K562 (cell line): ENCODE data around the gene CCM2. TPM values are rescaled to one million over a fixed set of nuclear protein-coding genes. Genes with fewer than 3 reads are reported as not detected.

Source experiments
- CAMTA2 ChIP-seq: fragments of 250-450 bp; sonication (Bioruptor Pico); conservative IDR thresholded peaks from 2 replicates; pipeline ENCODE4 v1.5.1; 2022
- CBFA2T3 ChIP-seq: fragments of 450-650 bp; IDR thresholded peaks from 2 replicates; pipeline ENCODE4 v1.6.1; 2017
- CTBP1 ChIP-seq: fragments of 450-650 bp; IDR thresholded peaks from 2 replicates; pipeline ENCODE4 v1.6.1; 2016; ENCODE audit warnings: borderline replicate concordance
- DPF2 ChIP-seq: fragments of 450-650 bp; IDR thresholded peaks from 2 replicates; pipeline ENCODE4 v1.6.1; 2016
- EP400 ChIP-seq: fragments of 450-650 bp; IDR thresholded peaks from 2 replicates; pipeline ENCODE4 v1.6.1; 2017; ENCODE audit warnings: antibody characterized with exemption, mild to moderate bottlenecking, moderate library complexity
- ETV5 ChIP-seq: sonication (generic); formaldehyde crosslinking; IDR thresholded peaks from 2 replicates; pipeline ENCODE4 v1.4.0; 2020; ENCODE audit warnings: low read depth, mild to moderate bottlenecking, missing genetic modification reagents
- LARP7 ChIP-seq: fragments of 450-650 bp; IDR thresholded peaks from 2 replicates; pipeline ENCODE4 v1.6.1; 2016
- NCOR1 ChIP-seq: fragments of 450-650 bp; IDR thresholded peaks from 2 replicates; pipeline ENCODE4 v1.6.1; 2016; ENCODE audit warnings: mild to moderate bottlenecking, moderate library complexity
- NR2C1 ChIP-seq, 2 experiments: fragments of 450-650 bp; IDR thresholded peaks; 2 replicates each; pipeline ENCODE4 v1.6.1; 2017; ENCODE audit warnings: mild to moderate bottlenecking in 2 of 2, antibody characterized with exemption in 1 of 2, inconsistent platforms in 1 of 2, missing compliant biosample characterization in 1 of 2, missing genetic modification characterization in 1 of 2
- PCBP2 ChIP-seq: fragments of 200-400 bp; formaldehyde crosslinking; IDR thresholded peaks from 2 replicates; pipeline ENCODE4 v1.6.1; 2018; ENCODE audit warnings: low read length, low read depth, mild to moderate bottlenecking, moderate library complexity; ENCODE audit not compliant: poor library complexity, severe bottlenecking
- RREB1 ChIP-seq: fragments of 250-450 bp; sonication (Bioruptor Pico); IDR thresholded peaks from 2 replicates; pipeline ENCODE4 v1.4.0; 2020
- SMARCB1 ChIP-seq: IDR thresholded peaks from 2 replicates; pipeline ENCODE4 v1.6.1; 2011; ENCODE audit warnings: improper control_type of control experiment, low read depth; ENCODE audit not compliant: insufficient read length
- TCF3 ChIP-seq: sonication (generic); formaldehyde crosslinking; IDR thresholded peaks from 2 replicates; pipeline ENCODE4 v1.4.0; 2020; ENCODE audit warnings: mild to moderate bottlenecking, missing genetic modification reagents
- TEAD2 ChIP-seq: fragments of 450-650 bp; IDR thresholded peaks from 2 replicates; pipeline ENCODE4 v1.6.1; 2016; ENCODE audit warnings: missing genetic modification characterization, control low read depth, missing compliant biosample characterization
- XRCC4 ChIP-seq: IDR thresholded peaks from one replicate; pipeline ENCODE4 v1.6.1; 2011; ENCODE audit not compliant: insufficient read depth, insufficient read length; ENCODE audit errors: extremely low read depth
- YY1 ChIP-seq, 3 experiments: IDR thresholded peaks; 2 replicates each; pipeline ENCODE4 v1.6.1; 2011; ENCODE audit warnings: low read length in 2 of 3, mild to moderate bottlenecking in 2 of 3, moderate library complexity in 2 of 3, borderline replicate concordance in 1 of 3, control low read depth in 1 of 3, low read depth in 1 of 3; ENCODE audit not compliant: insufficient read depth in 3 of 3, insufficient replicate concordance in 2 of 3, control insufficient read depth in 1 of 3, insufficient read length in 1 of 3; ENCODE audit errors: extremely low read depth in 1 of 3
- ZNF133 ChIP-seq: fragments of 250-450 bp; sonication (Bioruptor Pico); IDR thresholded peaks from 2 replicates; pipeline ENCODE4 v1.4.0; 2020; ENCODE audit warnings: mild to moderate bottlenecking
- ZNF3 ChIP-seq: fragments of 250-450 bp; sonication (Bioruptor Pico); IDR thresholded peaks from 2 replicates; pipeline ENCODE4 v1.5.0; 2021; ENCODE audit warnings: mild to moderate bottlenecking, moderate library complexity
- polyA plus RNA-seq, 8 experiments: library from polyadenylated mRNA; depleted of rRNA in 4 of 8; stranded (reverse) in 5 of 8; unstranded in 3 of 8; fragments of >200 nt; fragmentation: Nextera tagmentation in 2 of 8; fragmentation: Illumina TruSeq in 1 of 8; extraction: Ambion mirVana in 2 of 8; extraction: Trizol in 1 of 8; gene quantifications; 2 replicates each; pipeline versions ENCODE4 v1.2.1 to v1.2.3, GENCODE V29; 2011 to 2014; ENCODE audit warnings: inconsistent platforms in 1 of 8, missing spikeins in 1 of 8
- total RNA-seq, 7 experiments: library from RNA; depleted of rRNA in 6 of 7; stranded (reverse); fragments of >200 nt in 6 of 7; fragmentation: Illumina TruSeq in 2 of 7; extraction: Trizol in 2 of 7; gene quantifications; 2 replicates each; pipeline versions ENCODE4 v1.2.1 to v1.2.3, GENCODE V29; 2011 to 2021; ENCODE audit warnings: low replicate concordance in 1 of 7
- TF ChIP-seq, protein P1 (sequence below): fragments of 250-450 bp; sonication (Bioruptor Pico); IDR thresholded peaks from 2 replicates; pipeline ENCODE4 v1.5.0; 2020; ENCODE audit warnings: mild to moderate bottlenecking

CCM2 gene
- total and polyA plus RNA-seq, 9 of the 15 experiments (the other 6 are each of a cell fraction or from before 2014, with no cell fraction given): 0.41 to 38.6 (median 25.9) TPM

- no peak for TF ChIP-seq TEAD2 (tag)
- TF ChIP-seq, protein P1, sequence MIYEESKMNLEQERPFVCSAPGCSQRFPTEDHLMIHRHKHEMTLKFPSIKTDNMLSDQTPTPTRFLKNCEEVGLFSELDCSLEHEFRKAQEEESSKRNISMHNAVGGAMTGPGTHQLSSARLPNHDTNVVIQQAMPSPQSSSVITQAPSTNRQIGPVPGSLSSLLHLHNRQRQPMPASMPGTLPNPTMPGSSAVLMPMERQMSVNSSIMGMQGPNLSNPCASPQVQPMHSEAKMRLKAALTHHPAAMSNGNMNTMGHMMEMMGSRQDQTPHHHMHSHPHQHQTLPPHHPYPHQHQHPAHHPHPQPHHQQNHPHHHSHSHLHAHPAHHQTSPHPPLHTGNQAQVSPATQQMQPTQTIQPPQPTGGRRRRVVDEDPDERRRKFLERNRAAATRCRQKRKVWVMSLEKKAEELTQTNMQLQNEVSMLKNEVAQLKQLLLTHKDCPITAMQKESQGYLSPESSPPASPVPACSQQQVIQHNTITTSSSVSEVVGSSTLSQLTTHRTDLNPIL (CRISPR knock-in tag): no peak
- TF ChIP-seq XRCC4: no peak
- peak; percentile 64 for TF ChIP-seq EP400
- peak; percentile 19; the same call in 1 of the 2 replicates for TF ChIP-seq DPF2
- no peak for TF ChIP-seq SMARCB1
- peak; percentile 68 for TF ChIP-seq ETV5 (CRISPR knock-in tag)
- peak; percentile 69 for TF ChIP-seq CBFA2T3
- no peak for TF ChIP-seq RREB1
- TF ChIP-seq YY1 (IDR thresholded peaks at IDR 0.05; ENCODE audit: borderline replicate concordance in 1 of 3, control insufficient read depth in 1 of 3, extremely low read depth in 1 of 3, insufficient read depth in 3 of 3, insufficient read length in 1 of 3, insufficient replicate concordance in 2 of 3, low read depth in 1 of 3, low read length in 2 of 3): peak in 2 of 3 experiments; percentile 29 to 79
- peak; percentile 36 for TF ChIP-seq TCF3 (CRISPR knock-in tag)
- TF ChIP-seq PCBP2: no peak
- TF ChIP-seq CAMTA2: no peak
- TF ChIP-seq NCOR1: peak; percentile 62
- TF ChIP-seq NR2C1 (IDR thresholded peaks at IDR 0.05): 0 out of 2 replicates have a peak, but pooled peaks have one; percentile 47
- TF ChIP-seq NR2C1 (tag; IDR thresholded peaks at IDR 0.05): peak; percentile 36; the same call in 1 of the 2 replicates
- TF ChIP-seq CTBP1: peak; percentile 50; the same call in 1 of the 2 replicates
- TF ChIP-seq LARP7: no peak
- TF ChIP-seq ZNF133 (CRISPR knock-in tag): no peak
- no peak for TF ChIP-seq ZNF3 (CRISPR knock-in tag)
Measured at GRCh38 chr7:44955733-44956132, 44.3 kb upstream of the CCM2 start (continued).
